ENCODE results near the gene TMEM121.
"Not testable (repeated sequence)": the region's sequence is repeated elsewhere in the genome, so short reads cannot be mapped to it uniquely, and the experiment has no call there.

- TF ChIP-seq CTCF (optimal IDR thresholded peaks at IDR 0.05 in 1 of 3, IDR thresholded peaks at IDR 0.05 in 1 of 3, conservative IDR thresholded peaks at IDR 0.05 in 1 of 3; ENCODE audit: extremely low read depth in 1 of 3, insufficient read depth in 2 of 3, low read length in 3 of 3); EZH2 (IDR thresholded peaks at IDR 0.05; ENCODE audit: low read length): not testable (repeated sequence)
Observed at GRCh38 chr14:105575016-105575700, 48.8 kb downstream of the TMEM121 start.

All from keratinocyte (primary cell).